ENCODE results near the gene CCDC85C.

Gene CCDC85C

DNA sequence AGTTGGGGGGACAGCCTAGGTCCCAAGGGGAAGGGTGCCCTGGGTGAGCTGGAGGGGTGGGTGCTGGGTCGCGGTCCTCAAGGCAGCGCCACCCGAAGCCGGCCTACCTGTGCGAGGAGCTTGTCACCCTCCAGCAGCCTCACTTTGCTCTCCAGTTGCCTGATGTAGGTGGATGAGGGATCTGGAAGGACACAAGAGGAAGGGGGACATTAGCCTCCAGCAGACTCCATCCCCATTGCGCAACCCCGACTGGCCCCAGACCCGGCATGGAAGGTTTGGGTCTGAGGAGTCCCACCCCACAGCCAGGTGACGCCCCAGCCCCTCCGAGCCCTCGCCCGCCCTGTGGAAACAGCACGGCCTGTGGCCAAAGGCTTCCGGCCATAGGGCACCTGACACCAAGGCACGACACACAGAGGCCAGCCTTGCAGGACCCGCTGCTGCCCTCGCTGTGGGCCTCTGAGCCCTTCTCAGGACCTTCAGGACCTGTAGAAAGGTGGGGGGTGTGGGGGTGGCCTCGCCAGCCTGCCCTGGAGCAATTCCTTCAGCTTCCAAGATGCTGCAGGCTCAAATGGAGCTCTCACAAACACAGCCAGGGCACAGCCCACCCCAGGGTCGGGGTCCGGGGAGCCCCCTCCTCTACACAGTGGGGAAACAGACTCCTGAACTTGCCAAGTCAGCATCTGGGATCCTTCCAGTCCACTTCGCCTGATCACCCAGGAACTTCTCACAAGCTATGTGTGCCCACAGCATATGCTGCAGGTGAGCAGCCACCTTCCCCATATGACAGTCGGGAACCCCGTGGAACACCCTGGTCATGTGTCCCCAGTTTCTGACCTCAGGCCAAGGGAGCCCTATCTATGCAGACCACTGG lies 67.9 kb downstream of the CCDC85C start:
- DNase-seq, result no peak

DNA sequence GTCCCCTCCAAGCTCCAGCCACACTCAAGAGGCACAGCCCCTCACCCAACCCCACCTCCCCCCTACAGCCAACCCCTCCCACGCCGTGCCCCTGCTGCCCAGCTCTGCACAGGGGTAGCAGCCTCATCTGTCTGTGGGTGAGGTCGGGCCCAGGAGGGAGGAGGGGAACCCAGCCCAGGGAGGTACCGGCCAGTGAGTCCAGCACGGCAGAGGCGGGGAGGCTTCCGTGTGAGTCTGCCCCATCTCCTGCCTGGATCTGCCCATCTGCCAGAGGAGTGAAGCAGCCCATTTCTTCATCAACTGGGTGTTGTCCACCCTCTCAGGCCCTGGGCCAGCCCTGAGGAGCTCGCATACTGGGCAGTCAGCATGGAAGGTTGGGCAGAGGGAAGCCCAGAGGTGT lies 68.6 kb downstream of the CCDC85C start:
- no peak for DNase-seq

DNA sequence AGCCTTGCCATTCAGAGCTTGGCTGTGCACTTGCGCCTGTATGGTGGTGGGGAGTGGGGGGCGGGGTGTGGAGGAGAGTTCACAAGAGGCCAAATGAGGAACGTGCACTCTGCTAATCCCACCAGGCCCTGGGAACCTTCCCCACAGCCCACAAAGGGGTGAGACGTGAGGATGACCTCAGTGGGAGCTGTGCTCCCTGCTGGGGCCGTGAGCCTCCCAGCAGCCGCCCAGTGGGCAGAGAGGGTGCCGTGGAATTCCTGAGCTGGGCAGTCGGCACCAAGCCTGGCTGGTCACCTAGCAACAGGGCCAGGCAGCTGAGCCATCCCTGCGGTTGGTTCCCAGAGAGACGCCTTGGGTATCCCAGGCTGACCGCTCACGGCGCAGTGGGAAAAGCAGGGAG lies 69.1 kb downstream of the CCDC85C start:
- DNase-seq, result no peak

DNA sequence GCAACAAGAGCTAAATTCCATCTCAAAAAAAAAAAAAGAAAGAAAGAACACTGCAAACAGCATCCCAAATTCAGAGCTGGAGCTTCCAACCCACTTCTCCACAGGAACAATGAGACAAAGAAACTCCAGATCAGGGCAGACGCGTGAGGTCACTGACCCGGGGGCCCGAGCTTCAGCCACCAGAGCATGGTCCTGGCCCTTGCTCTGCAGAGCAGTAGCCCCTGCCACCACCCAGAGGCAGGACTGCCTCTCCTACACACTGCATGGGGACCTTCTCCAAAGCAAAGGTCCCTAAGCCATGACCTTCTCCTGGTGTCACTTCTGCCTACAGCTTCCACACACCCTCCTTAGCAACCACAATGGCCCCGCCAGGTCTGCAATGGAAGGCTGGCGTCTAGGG lies 69.7 kb downstream of the CCDC85C start:
- DNase-seq, result no peak

DNA sequence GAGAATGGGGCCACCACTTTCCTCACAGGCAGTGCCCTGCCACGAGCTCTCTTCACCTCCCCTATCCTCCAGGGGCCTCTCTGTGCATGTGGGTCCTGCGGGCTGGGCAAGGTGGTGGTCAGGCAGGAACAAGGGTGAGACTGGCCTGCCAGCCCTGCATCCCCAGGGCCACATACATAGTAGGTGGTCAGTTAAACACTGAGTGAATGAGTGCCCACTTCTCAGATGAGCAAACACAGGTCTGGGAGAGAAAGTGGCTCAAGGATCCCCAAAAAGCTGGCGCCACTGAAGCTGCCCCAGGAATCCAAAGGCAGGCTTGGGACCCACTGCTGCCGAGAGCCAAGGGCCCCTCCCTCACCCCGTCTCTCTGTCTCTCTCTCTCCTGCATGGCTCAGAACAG lies 71.7 kb downstream of the CCDC85C start:
- DNase-seq, result no peak

DNA sequence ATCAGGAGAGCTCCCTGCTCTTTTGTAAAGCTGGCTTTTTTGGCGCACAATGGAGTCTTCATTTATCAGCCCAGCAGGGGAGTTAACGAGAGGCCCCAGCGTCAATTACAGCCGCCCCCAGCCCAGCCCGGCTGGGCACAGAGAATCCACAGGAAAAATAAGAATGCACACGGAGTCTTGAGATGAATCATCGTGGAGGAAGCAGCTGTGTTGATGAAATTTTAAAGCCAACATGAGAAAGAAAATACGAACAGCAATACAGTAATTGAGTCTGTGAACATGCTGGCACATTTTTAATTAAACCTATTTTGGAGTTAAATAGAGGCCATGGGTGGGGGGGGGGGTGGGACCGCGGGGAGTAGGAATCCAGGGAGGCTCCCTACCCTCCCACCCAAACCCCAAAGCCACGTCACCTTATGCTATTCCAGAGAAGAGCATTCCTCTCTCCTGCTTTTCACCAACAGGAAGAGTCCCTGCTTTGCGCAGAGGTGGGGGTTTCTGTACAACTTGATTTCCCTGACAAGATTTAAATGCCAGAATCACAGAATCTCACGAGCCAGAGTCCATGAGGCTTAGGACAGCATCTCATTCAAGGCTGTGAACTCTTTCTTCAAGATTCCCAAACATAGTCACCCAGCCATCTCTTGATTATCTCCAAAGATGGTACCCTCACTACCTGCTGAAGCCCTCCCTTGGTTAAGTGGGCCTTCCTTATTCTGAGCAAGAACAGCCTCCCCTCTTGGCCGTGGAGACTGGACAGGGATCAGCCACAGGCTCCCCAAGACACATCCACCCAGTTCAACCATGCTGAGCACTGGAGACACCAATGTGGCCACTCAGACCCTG lies 72.5 kb downstream of the CCDC85C start:
- no peak for DNase-seq

DNA sequence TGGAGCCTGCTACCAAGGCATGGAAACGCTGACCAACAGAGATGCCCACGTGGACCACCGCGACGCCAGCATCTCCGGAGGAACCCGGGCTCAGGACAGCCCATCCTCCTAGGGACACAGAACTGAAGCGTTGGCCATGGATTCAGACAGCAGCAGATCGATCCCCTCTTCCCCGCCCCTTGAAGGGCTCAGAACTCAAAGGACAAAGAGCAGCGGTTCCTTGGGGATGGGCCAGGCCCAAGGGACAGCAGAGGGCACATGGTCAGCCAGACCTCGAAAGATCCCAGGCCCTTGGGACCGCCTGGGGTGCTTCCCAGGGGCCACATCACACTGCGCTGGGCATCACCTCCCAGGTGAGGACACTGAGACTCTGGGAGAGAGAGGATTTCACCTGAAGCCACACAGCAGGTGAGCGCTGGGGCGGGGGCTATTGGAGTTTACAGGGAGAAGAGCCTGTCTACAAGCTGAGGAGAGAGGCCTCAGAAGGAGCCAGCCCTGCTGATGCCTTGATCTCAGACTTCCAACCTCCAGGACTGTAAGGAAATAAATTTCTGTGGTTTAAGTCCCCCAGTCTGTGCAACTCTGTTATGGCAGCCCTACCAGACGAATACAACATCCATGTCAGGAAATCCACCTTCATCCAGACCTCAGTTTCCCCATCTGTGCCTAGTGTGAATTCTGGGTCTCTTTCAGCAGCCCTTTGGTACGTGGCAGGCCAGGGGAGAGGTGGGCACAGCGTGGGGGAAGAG lies 73.4 kb downstream of the CCDC85C start:
- DNase-seq, result no peak

DNA sequence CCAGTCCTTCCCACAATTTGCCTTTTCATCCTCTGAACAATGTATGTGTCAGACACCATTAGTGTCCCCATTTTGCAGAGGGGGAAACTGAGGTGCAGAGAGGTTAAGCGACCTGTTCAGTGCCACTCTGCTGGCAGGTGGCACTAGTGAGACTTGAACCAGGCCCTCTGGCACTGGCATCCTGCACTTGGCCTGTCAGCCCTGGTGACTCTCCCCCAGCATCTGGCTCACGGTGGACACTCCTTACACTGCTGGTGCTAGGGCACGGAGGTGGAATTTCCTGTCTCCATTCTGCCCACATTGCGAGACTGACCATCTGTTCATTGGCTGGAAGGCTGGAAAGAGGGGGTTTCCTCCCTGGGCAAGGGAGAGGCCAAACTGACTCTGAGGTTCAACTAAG lies 74.1 kb downstream of the CCDC85C start:
- no peak for DNase-seq

DNA sequence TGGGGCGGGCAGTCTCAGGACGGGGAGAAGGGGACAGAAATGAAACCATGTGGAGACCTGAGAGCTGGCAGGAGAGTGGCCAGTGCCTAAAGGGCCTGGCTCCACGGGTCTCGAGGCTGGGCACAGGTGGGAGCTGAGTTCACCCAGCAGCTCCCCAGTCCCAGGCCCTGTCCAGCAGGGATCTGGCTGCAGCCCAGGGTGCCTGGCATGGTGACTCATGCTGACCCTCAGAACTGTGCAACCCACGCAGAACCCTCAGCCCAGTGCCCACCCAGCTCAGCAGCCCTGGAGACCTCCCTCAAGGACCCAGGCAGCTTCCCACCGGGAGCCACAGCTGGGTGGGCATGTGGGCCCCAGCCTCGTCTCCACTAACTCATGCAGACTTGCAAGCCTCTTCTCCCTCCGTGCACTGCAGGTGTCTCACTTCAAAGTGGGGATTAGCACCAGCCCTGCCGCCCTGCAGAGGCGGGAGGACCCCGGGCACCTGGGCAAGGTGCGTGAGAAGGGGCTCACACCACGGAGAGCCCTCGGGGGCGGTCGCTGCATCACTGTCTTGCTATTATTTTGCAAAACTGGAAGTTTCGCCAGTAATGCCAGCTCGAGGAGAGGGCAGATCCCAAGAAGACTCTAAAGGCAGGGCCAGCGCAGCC lies 76.5 kb downstream of the CCDC85C start:
- no peak for DNase-seq

DNA sequence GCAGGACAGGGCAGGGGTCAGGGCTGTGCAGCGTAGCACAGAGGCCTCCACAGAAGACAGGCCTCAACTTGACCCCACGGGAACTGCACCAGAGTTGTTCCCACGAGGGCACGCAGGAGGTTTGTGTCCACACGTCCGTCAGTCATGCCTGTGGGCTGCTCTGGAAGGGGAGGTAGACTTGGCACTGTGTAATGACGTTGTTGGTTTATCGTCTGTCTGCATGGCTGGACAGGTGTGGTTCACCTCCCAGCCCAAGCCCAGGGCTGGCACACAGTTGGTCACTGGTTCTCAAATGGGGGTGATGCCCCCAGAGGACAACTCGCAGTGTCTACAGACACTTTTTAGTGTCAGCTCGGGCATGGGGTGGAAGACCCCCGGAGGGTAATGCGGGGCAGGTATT lies 77.0 kb downstream of the CCDC85C start:
- no peak for DNase-seq

DNA sequence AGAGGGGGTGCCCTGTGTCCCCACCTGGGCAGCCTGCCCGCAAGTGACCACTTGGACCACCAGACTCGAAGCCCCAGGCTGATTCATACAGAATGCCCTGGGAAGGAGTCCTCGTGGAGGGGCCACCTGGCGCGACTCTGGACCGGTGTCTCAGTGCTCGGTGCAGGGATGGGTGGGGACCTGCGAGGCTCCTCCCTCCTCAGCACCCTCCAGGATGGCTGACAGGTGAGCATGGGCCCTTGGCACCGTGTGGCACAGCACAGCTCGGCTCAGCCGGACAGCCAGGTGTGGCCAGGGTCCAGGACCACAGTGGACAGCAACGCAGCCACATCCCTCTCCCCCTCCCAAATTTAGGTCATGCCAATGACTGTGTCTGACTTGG lies 78.3 kb downstream of the CCDC85C start:
- no peak for DNase-seq

DNA sequence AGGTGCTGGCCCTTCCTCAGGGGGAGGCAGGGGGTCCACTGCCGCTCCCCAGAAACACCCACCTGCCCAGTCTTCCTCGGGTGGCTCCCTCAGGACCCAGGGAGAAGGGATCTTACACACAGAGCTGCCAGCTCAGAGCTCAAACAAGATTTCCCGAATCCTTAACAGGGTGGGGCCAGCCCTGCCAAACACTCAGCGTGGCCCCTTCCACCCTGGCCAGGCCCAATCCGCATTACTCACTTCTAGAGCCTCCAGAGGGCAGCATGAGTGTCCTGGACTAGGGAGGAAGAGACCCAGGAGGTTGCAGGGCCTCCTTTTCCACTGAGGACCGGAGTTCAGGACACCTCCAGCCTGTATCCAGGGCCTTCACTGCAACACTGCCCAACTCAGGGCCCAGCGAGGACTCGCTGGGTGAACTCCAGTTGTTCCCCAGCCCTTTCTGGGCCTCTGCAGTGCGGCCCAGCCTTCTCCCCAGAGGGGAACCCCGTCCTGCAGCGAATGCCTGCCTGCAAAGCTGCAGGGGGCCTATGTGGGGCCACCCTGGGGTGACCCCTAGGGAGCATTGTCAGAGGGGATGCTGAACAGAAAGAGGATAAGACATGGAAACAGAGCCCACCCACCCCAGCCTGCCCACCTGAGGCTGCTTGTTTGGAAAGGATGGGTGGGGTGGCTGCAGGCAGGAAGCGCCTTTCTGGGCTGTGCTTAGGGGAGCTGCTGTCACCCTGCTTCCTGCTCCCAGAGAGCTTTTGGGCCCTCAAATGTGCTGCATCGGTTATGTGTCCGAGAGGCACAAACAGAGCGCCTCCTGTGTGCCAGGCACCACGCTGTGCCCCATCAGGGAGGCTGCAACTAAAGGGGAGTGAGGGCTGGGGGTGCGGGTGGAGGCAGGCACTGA lies 79.0 kb downstream of the CCDC85C start:
- no peak for DNase-seq

DNA sequence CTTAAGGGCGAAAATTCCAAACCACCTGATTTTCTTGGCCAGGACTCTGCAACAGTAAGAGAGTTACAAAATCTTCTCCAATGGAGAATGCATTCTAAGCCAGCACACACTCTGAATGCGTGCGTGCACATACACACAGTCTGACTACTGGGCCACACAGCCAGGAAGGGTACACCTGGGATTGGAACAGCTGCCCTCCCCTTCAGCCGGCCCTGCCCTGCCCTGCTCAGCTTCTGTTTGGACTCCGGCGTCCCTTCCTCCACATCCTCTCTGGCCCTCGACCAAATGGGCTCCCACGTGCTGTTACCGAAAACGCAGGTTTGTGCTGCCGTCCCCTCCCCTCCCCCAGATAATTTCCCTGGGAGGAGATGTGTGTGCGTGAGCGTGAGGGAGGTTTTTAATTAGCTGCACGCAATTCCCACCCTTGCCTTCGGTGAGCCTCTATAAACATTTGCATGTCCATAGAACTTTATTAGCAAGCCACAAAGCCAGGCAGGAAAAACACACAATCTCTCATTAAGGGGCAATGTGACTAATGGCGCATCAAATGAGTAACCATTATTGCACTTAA lies 79.8 kb downstream of the CCDC85C start:
- DNase-seq, result no peak

DNA sequence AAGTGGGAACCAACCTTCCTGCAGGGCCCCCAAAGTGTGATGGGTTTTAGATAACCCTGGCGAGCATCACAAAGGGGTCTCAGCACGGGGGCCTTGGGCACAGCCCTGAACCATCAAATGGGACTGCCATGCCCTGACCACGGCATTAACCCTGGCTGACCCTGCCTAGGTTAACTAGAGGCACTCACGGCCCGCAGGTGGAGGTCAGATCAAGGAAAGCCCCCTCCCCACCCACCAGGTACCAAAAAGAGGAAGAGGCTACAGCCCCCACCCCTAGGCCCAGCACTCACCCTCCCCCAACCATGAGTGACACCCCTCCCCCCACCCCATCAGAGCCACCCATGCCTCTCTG lies 80.3 kb downstream of the CCDC85C start:
- DNase-seq, result no peak

DNA sequence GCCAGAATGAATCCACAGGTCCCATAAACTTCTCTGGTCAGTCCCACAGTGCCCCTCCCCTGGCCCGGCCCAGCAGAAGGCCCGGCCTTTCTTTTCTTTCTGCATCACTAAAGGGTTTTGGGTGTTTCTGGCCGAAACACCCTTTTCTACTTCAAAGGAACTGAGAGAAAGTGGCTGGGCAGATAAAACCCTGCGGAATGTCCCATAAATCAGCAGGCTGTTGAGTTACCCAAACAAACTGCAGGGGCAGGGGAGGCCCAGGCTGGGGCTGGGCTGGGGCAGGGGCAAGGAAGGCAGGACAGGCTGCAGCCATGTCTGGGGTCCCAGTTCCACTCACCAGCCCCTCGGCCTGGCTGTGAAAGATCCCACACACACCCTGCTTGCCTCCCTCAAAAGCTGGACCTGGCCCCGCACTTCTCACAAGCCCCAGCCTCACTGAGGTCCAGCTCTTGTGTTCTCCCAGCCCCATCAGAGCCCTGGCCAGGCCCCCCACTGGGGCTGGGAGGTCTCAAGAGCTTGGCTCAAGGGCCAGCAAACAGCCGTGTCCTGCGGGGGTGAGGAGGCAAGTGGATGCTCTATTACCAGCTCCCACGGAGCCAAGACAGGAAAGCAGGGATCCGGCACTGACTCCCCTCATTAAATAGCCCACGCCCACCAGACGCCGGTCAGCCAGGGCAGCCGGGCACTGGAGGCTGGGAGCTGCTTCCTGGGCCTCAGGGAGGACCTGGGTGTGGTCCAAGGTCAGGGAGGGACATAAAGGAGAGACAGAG lies 80.9 kb downstream of the CCDC85C start:
- DNase-seq, result no peak

DNA sequence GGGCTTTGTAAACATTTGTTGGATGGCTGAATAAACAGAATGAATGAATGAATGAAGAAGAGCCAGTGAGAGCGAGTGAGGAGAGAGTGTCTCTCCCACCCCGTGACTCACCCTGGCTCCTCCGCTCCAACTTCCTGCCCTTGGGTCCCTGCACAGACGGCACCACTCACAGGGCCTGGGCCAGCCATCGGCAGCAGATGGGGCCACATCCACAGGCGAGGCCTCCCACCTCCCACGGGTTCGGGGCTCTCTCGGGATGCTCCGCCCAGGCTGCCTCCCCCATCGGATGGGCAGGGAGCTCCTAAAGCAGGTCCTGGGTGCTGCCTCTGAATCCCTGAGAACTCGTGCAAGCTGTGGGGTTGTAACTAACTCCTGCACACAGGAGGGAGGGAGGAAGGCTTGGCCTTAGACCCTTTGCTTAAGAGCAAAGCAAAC lies 81.5 kb downstream of the CCDC85C start:
- DNase-seq, result no peak

DNA sequence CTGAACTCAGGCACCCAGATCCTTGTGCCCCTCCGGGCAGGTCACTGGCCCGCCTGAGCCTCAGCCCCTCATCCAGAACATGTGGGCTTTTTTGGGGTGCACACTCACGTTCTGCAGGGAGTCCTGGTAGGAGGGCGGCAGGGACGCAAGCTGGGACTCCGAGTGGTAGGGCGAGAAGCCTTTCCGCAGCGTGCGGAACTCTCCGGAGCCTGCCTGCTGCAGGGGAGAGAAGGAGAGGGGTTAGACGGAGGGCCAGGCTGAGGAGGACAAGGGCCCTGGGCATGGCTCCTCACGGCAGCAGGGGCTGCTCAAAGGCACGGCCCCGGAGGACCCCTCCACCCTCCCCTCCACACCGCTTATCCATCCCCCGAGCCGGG lies 82.0 kb downstream of the CCDC85C start:
- no peak for DNase-seq

DNA sequence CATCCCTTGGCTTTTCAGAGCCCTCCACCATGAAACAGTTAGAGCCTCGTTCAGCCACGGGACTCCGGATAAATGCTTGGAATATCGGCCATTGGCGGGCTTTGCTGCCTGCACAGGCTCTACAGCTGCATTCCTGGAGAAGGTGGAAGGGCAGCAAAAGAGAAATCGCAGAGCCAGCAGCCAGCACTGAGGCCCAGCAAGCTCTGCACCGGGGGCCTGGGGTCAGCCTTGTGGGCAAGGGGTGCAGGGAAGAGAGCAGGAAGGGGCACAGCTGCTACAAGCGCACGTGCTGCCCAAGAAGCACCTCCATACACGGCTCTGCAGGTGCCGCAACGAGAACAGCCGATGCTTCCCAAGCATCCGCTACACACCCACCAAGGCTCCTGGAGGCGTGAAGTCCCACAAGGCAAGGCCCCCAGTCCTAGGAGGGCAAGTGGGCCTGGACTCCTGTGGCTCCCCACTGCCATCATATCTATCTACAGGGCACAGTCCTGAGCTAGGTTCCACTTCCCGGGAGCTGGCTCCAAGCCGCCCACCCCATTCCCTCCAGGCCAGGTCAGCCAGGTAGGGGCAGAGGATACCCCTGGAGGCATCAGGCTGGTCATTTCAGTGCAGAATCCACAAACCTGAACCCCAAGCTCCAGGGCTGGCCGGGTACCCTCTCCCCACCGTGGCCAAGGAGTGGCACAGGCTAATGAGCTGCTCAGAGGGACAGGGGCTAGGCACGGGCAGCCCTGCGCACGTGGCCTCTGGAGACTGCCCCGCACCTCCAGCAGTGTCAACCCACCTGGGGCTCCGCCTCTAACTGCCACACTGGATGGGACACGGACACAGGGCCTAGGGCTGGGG lies 82.6 kb downstream of the CCDC85C start:
- DNase-seq, result no peak

DNA sequence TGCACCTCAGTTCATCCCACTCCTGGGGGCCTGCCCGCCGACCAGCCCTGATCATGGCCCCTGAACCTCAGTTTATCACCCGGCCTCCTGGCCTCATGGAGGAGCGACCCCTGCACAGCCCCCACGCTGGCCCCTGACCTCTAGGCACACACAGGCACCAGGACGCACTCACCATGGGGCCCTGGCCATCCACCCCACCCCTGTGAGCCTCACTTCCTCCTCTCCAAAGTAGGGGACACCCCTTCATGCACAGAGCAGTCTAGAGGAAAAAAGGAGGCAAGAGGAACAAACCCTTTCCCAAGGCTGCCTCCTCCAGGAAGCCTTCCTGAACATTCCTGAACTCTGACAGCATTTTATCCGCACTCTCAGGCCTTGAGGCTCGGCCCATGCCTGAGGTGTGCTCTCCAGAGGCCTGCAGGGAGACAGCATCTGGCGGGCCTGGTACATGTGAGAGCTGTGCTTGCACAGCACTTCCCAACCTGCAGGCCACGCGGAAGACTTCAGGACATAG lies 83.4 kb downstream of the CCDC85C start:
- DNase-seq, result no peak

Measured in activated CD4-positive, alpha-beta T cell treated with anti-CD3 and anti-CD28 coated beads for 1 hour (primary cell).